GM23338 (cell line): ENCODE measurements around the gene CPLANE1. TPM values are rescaled to one million over a fixed set of nuclear protein-coding genes. Genes with fewer than 3 reads are reported as not detected.

Experiments
- ATAC-seq: fragments of 200-7000 bp; cut with Tn5 transposase; 3 replicates; pipeline ENCODE4 v1.9.1; 2020
- DNase-seq: peaks from one replicate; pipeline ENCODE4 v3.0.0-alpha.2; 2015; ENCODE audit warnings: low spot score
- H2AFZ ChIP-seq: fragments of 200-600 bp; sonication (generic); 2 replicates; pipeline ENCODE4 v1.8.0; 2016; ENCODE audit warnings: antibody characterized with exemption, mild to moderate bottlenecking, moderate library complexity
- H3F3A ChIP-seq: fragments of 200-600 bp; sonication (generic); replicated peaks from 2 replicates; pipeline ENCODE4 v1.8.0; 2017; ENCODE audit warnings: antibody characterized with exemption, mixed run types, low read depth
- H3K27ac ChIP-seq: fragments of 200-600 bp; sonication (generic); 2 replicates; pipeline ENCODE4 v1.6.1; 2016; ENCODE audit warnings: low read depth
- H3K27me3 ChIP-seq: fragments of 200-600 bp; sonication (generic); 2 replicates; pipeline ENCODE4 v1.8.0; 2016; ENCODE audit warnings: mild to moderate bottlenecking, mixed run types, moderate library complexity; ENCODE audit not compliant: insufficient read depth
- H3K36me3 ChIP-seq: fragments of 200-600 bp; sonication (generic); 2 replicates; pipeline ENCODE4 v1.8.0; 2016; ENCODE audit warnings: mild to moderate bottlenecking; ENCODE audit not compliant: insufficient read depth
- H3K4me1 ChIP-seq: fragments of 200-600 bp; sonication (generic); 2 replicates; pipeline ENCODE4 v1.8.0; 2016; ENCODE audit warnings: mild to moderate bottlenecking, moderate library complexity; ENCODE audit not compliant: insufficient read depth
- H3K4me2 ChIP-seq: fragments of 200-600 bp; sonication (generic); 2 replicates; pipeline ENCODE4 v1.7.1; 2017; ENCODE audit warnings: mixed run types
- H3K4me3 ChIP-seq: fragments of 200-600 bp; sonication (generic); 2 replicates; pipeline ENCODE4 v1.6.1; 2016; ENCODE audit warnings: mixed run types
- H3K79me2 ChIP-seq: fragments of 200-600 bp; sonication (generic); replicated peaks from 2 replicates; pipeline ENCODE4 v1.8.0; 2017; ENCODE audit warnings: mild to moderate bottlenecking; ENCODE audit not compliant: insufficient read depth
- H3K9me2 ChIP-seq: fragments of 200-600 bp; sonication (generic); 2 replicates; pipeline ENCODE4 v1.8.0; 2017; ENCODE audit not compliant: insufficient read depth
- H4K20me1 ChIP-seq: fragments of 200-600 bp; sonication (generic); replicated peaks from 2 replicates; pipeline ENCODE4 v1.8.0; 2017; ENCODE audit warnings: mild to moderate bottlenecking; ENCODE audit not compliant: insufficient read depth
- H3K27ac Mint-ChIP-seq: 2 replicates; pipeline ENCODE4 v1.8.0; 2020; ENCODE audit warnings: inconsistent platforms, mild to moderate bottlenecking, moderate library complexity, mixed read lengths
- H3K27me3 Mint-ChIP-seq: 3 replicates; pipeline ENCODE4 v1.8.0; 2022; ENCODE audit warnings: low read depth, mild to moderate bottlenecking, moderate library complexity, mixed read lengths, inconsistent platforms; ENCODE audit not compliant: insufficient read depth, poor library complexity
- H3K36me3 Mint-ChIP-seq: 3 replicates; pipeline ENCODE4 v1.8.0; 2021; ENCODE audit warnings: low read depth, mild to moderate bottlenecking, inconsistent platforms, moderate library complexity, mixed read lengths
- H3K4me1 Mint-ChIP-seq: 3 replicates; pipeline ENCODE4 v1.8.0; 2020; ENCODE audit warnings: mild to moderate bottlenecking, inconsistent platforms, mixed read lengths
- H3K4me3 Mint-ChIP-seq: 3 replicates; pipeline ENCODE4 v1.8.0; 2021; ENCODE audit warnings: moderate library complexity, mild to moderate bottlenecking, inconsistent platforms, mixed read lengths
- H3K9me3 Mint-ChIP-seq: 3 replicates; pipeline ENCODE4 v1.8.0; 2020; ENCODE audit warnings: moderate library complexity, mild to moderate bottlenecking, inconsistent platforms, mixed read lengths
- CREB1 ChIP-seq: fragments of 250-450 bp; sonication (Bioruptor Pico); IDR thresholded peaks from 2 replicates; pipeline ENCODE4 v1.5.0; 2020; ENCODE audit warnings: low read depth, mild to moderate bottlenecking, moderate library complexity
- CTCF ChIP-seq, 2 experiments: fragments of 200-600 bp in 1 of 2; sonication (generic) in 1 of 2; conservative IDR thresholded peaks; 2 replicates each; pipeline versions ENCODE4 v1.5.1 to v1.6.1; 2016 to 2017; ENCODE audit warnings: antibody characterized with exemption in 2 of 2, low read depth in 2 of 2, mild to moderate bottlenecking in 2 of 2, moderate library complexity in 1 of 2
- EZH2 ChIP-seq: fragments of 200-600 bp; sonication (generic); IDR thresholded peaks from one replicate; pipeline ENCODE4 v1.8.0; 2017; ENCODE audit warnings: antibody characterized with exemption, mild to moderate bottlenecking, low read depth; ENCODE audit not compliant: unreplicated experiment
- EZH2phosphoT487 ChIP-seq: fragments of 200-600 bp; sonication (generic); IDR thresholded peaks from one replicate; pipeline ENCODE4 v1.8.1; 2018; ENCODE audit warnings: antibody characterized with exemption; ENCODE audit not compliant: unreplicated experiment
- JUNB ChIP-seq: IDR thresholded peaks from one replicate; pipeline ENCODE4 v1.6.1; 2016; ENCODE audit warnings: antibody characterized with exemption; ENCODE audit not compliant: unreplicated experiment
- NANOG ChIP-seq: IDR thresholded peaks from 2 replicates; pipeline ENCODE4 v1.6.1; 2016; ENCODE audit warnings: antibody characterized with exemption, borderline replicate concordance
- POLR2AphosphoS5 ChIP-seq: IDR thresholded peaks from 2 replicates; pipeline ENCODE4 v1.6.1; 2016; ENCODE audit warnings: antibody characterized with exemption, low read depth
- STAT1 ChIP-seq: IDR thresholded peaks from one replicate; pipeline ENCODE4 v1.6.1; 2016; ENCODE audit warnings: antibody characterized with exemption; ENCODE audit not compliant: unreplicated experiment
- ZNF114 ChIP-seq: fragments of 250-450 bp; sonication (Bioruptor Pico); IDR thresholded peaks from 2 replicates; pipeline ENCODE4 v1.5.0; 2020; ENCODE audit warnings: mild to moderate bottlenecking, moderate library complexity
- ZNF331 ChIP-seq: fragments of 250-450 bp; sonication (Bioruptor Pico); IDR thresholded peaks from 2 replicates; pipeline ENCODE4 v1.5.0; 2020; ENCODE audit warnings: low read depth, mild to moderate bottlenecking, moderate library complexity
- polyA plus RNA-seq: library from polyadenylated mRNA; unstranded; fragments of >200 nt; fragmentation: Nextera tagmentation; extraction: Ambion mirVana; gene quantifications from 2 replicates; pipeline ENCODE4 v1.2.1, GENCODE V29; 2016
- total RNA-seq: library from RNA; depleted of rRNA; stranded (reverse); fragments of >200 nt; shearing (Covaris generic); gene quantifications from 2 replicates; pipeline ENCODE4 v1.2.3, GENCODE V29; 2014
- TF ChIP-seq, protein P1 (sequence below): IDR thresholded peaks from one replicate; pipeline ENCODE4 v1.6.1; 2018; ENCODE audit warnings: antibody characterized with exemption; ENCODE audit not compliant: unreplicated experiment
- TF ChIP-seq, protein P2 (sequence below): fragments of 250-450 bp; sonication (Bioruptor Pico); IDR thresholded peaks from 2 replicates; pipeline ENCODE4 v1.5.0; 2020; ENCODE audit warnings: mild to moderate bottlenecking, moderate library complexity
- TF ChIP-seq, protein P3 (sequence below): IDR thresholded peaks from 2 replicates; pipeline ENCODE4 v1.6.1; 2016; ENCODE audit warnings: antibody characterized with exemption

CPLANE1 gene
- total and polyA plus RNA-seq, 2 experiments from 2014 or later = 5.1 to 8.3 TPM

GRCh38 chr5:37121465-37121864, 127.7 kb downstream of the CPLANE1 start:
- Mint-ChIP-seq H3K4me3 (no peak overlapping the region), H3K27me3 (no peaks in the 10 kb centered on the region), H3K4me1 (no peaks in the 10 kb centered on the region), H3K9me3 (no peaks in the 10 kb centered on the region), H3K27ac (no peak overlapping the region), H3K36me3 (no peaks in the 10 kb centered on the region; the same call in 2 of the 3 replicates)
- TF ChIP-seq STAT1 = no peak
- TF ChIP-seq, protein P1, sequence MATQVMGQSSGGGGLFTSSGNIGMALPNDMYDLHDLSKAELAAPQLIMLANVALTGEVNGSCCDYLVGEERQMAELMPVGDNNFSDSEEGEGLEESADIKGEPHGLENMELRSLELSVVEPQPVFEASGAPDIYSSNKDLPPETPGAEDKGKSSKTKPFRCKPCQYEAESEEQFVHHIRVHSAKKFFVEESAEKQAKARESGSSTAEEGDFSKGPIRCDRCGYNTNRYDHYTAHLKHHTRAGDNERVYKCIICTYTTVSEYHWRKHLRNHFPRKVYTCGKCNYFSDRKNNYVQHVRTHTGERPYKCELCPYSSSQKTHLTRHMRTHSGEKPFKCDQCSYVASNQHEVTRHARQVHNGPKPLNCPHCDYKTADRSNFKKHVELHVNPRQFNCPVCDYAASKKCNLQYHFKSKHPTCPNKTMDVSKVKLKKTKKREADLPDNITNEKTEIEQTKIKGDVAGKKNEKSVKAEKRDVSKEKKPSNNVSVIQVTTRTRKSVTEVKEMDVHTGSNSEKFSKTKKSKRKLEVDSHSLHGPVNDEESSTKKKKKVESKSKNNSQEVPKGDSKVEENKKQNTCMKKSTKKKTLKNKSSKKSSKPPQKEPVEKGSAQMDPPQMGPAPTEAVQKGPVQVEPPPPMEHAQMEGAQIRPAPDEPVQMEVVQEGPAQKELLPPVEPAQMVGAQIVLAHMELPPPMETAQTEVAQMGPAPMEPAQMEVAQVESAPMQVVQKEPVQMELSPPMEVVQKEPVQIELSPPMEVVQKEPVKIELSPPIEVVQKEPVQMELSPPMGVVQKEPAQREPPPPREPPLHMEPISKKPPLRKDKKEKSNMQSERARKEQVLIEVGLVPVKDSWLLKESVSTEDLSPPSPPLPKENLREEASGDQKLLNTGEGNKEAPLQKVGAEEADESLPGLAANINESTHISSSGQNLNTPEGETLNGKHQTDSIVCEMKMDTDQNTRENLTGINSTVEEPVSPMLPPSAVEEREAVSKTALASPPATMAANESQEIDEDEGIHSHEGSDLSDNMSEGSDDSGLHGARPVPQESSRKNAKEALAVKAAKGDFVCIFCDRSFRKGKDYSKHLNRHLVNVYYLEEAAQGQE = no peak
- TF ChIP-seq, protein P2, sequence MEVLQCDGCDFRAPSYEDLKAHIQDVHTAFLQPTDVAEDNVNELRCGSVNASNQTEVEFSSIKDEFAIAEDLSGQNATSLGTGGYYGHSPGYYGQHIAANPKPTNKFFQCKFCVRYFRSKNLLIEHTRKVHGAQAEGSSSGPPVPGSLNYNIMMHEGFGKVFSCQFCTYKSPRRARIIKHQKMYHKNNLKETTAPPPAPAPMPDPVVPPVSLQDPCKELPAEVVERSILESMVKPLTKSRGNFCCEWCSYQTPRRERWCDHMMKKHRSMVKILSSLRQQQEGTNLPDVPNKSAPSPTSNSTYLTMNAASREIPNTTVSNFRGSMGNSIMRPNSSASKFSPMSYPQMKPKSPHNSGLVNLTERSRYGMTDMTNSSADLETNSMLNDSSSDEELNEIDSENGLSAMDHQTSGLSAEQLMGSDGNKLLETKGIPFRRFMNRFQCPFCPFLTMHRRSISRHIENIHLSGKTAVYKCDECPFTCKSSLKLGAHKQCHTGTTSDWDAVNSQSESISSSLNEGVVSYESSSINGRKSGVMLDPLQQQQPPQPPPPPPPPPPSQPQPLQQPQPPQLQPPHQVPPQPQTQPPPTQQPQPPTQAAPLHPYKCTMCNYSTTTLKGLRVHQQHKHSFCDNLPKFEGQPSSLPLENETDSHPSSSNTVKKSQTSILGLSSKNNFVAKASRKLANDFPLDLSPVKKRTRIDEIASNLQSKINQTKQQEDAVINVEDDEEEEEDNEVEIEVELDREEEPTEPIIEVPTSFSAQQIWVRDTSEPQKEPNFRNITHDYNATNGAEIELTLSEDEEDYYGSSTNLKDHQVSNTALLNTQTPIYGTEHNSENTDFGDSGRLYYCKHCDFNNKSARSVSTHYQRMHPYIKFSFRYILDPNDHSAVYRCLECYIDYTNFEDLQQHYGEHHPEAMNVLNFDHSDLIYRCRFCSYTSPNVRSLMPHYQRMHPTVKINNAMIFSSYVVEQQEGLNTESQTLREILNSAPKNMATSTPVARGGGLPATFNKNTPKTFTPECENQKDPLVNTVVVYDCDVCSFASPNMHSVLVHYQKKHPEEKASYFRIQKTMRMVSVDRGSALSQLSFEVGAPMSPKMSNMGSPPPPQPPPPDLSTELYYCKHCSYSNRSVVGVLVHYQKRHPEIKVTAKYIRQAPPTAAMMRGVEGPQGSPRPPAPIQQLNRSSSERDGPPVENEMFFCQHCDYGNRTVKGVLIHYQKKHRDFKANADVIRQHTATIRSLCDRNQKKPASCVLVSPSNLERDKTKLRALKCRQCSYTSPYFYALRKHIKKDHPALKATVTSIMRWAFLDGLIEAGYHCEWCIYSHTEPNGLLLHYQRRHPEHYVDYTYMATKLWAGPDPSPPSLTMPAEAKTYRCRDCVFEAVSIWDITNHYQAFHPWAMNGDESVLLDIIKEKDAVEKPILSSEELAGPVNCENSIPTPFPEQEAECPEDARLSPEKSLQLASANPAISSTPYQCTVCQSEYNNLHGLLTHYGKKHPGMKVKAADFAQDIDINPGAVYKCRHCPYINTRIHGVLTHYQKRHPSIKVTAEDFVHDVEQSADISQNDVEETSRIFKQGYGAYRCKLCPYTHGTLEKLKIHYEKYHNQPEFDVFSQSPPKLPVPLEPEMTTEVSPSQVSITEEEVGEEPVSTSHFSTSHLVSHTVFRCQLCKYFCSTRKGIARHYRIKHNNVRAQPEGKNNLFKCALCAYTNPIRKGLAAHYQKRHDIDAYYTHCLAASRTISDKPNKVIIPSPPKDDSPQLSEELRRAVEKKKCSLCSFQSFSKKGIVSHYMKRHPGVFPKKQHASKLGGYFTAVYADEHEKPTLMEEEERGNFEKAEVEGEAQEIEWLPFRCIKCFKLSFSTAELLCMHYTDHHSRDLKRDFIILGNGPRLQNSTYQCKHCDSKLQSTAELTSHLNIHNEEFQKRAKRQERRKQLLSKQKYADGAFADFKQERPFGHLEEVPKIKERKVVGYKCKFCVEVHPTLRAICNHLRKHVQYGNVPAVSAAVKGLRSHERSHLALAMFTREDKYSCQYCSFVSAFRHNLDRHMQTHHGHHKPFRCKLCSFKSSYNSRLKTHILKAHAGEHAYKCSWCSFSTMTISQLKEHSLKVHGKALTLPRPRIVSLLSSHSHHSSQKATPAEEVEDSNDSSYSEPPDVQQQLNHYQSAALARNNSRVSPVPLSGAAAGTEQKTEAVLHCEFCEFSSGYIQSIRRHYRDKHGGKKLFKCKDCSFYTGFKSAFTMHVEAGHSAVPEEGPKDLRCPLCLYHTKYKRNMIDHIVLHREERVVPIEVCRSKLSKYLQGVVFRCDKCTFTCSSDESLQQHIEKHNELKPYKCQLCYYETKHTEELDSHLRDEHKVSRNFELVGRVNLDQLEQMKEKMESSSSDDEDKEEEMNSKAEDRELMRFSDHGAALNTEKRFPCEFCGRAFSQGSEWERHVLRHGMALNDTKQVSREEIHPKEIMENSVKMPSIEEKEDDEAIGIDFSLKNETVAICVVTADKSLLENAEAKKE (CRISPR knock-in tag) = no peak
- TF ChIP-seq NANOG = no peak
- no peak for TF ChIP-seq ZNF331 (CRISPR knock-in tag)
- TF ChIP-seq EZH2phosphoT487 = no peak
- TF ChIP-seq, protein P3, sequence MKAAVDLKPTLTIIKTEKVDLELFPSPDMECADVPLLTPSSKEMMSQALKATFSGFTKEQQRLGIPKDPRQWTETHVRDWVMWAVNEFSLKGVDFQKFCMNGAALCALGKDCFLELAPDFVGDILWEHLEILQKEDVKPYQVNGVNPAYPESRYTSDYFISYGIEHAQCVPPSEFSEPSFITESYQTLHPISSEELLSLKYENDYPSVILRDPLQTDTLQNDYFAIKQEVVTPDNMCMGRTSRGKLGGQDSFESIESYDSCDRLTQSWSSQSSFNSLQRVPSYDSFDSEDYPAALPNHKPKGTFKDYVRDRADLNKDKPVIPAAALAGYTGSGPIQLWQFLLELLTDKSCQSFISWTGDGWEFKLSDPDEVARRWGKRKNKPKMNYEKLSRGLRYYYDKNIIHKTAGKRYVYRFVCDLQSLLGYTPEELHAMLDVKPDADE = no peak
- TF ChIP-seq CREB1 (CRISPR knock-in tag) = no peak
- no peak for TF ChIP-seq JUNB
- no peak for TF ChIP-seq EZH2
- TF ChIP-seq CTCF (conservative IDR thresholded peaks at IDR 0.05; ENCODE audit: low read depth in 2 of 2) = no peak
- TF ChIP-seq ZNF114 = no peak
- TF ChIP-seq POLR2AphosphoS5 = no peak
- Histone ChIP-seq H3K79me2 (no peaks in the 10 kb centered on the region), H3K27me3 (no peaks in the 10 kb centered on the region), H3K4me3 (no peak overlapping the region), H4K20me1 (no peaks in the 10 kb centered on the region), H3K9me2 (no peaks in the 10 kb centered on the region), H2AFZ (no peak overlapping the region), H3F3A (no peaks in the 10 kb centered on the region), H3K4me2 (no peak overlapping the region), H3K27ac (no peak overlapping the region), H3K36me3 (no peaks in the 10 kb centered on the region), H3K4me1 (no peaks in the 10 kb centered on the region)
- ATAC-seq (no peak), DNase-seq (no peak)
